GM21528 (cell line): ENCODE measurements around the gene HSPA4L.

Experiments used
- ATAC-seq: cut with Tn5 transposase; IDR thresholded peaks from one replicate; pipeline ENCODE4 v1.9.1; 2021; ENCODE audit warnings: mild to moderate bottlenecking, moderate library complexity; ENCODE audit not compliant: unreplicated experiment, low FRiP score

Gene HSPA4L

GRCh38 chr4:127856813-127857447 lies 74.8 kb downstream of the HSPA4L start:
- ATAC-seq, result peak; percentile 85

- ATAC-seq, result no peak
These were observed 75.5 kb downstream of the HSPA4L start for GRCh38 chr4:127857641-127858040.

GRCh38 chr4:127868196-127868595 lies 86.1 kb downstream of the HSPA4L start:
- no peak for ATAC-seq

- ATAC-seq, result no peak
These were observed 88.2 kb downstream of the HSPA4L start for GRCh38 chr4:127870281-127870680.

GRCh38 chr4:127870688-127871087 lies 88.6 kb downstream of the HSPA4L start:
- no peak for ATAC-seq

GRCh38 chr4:127875791-127876190 lies 93.7 kb downstream of the HSPA4L start:
- no peak for ATAC-seq

GRCh38 chr4:127880763-127881562 lies 98.8 kb downstream of the HSPA4L start, which contains the start of gene PLK4:
TSS of gene PLK4 (plus strand) at chr4:127880893. CDS start at chr4:127881135, 242 bp downstream.
- ATAC-seq, result peak; percentile 92

GRCh38 chr4:127881563-127881864 lies 99.4 kb downstream of the HSPA4L start:
- peak; percentile 46 for ATAC-seq

- no peak for ATAC-seq
These were observed 106.4 kb downstream of the HSPA4L start for GRCh38 chr4:127888559-127888958.

- ATAC-seq, result no peak
These were observed 107.8 kb downstream of the HSPA4L start for GRCh38 chr4:127889903-127890302.
